SK-N-SH treated with all-trans-retinoic acid at 6 μM for 48 hours (cell line): ENCODE data around the gene TMEM54.

ENCODE experiments used
- ATAC-seq: fragments of 200-7000 bp; cut with Tn5 transposase; 3 replicates; pipeline ENCODE4 v1.9.1; 2020; ENCODE audit warnings: mild to moderate bottlenecking, moderate library complexity
- ARNTL ChIP-seq: fragments of 450-650 bp; formaldehyde crosslinking; IDR thresholded peaks from 2 replicates; pipeline ENCODE4 v1.5.0; 2020; ENCODE audit warnings: low read depth, mild to moderate bottlenecking, moderate library complexity, borderline replicate concordance
- CREB5 ChIP-seq: fragments of 250-450 bp; sonication (Bioruptor Pico); IDR thresholded peaks from 2 replicates; pipeline ENCODE4 v1.5.1; 2020; ENCODE audit warnings: low read depth, mild to moderate bottlenecking, moderate library complexity
- ESRRG ChIP-seq: fragments of 250-450 bp; sonication (Bioruptor Pico); IDR thresholded peaks from 2 replicates; pipeline ENCODE4 v1.6.1; 2021; ENCODE audit warnings: mild to moderate bottlenecking
- OSR1 ChIP-seq: fragments of 250-450 bp; sonication (Bioruptor Pico); IDR thresholded peaks from 2 replicates; pipeline ENCODE4 v1.8.0; 2022; ENCODE audit warnings: moderate library complexity, mild to moderate bottlenecking, inconsistent platforms
- PPARA ChIP-seq: fragments of 250-450 bp; sonication (Bioruptor Pico); IDR thresholded peaks from 2 replicates; pipeline ENCODE4 v1.5.0; 2020; ENCODE audit warnings: mild to moderate bottlenecking, borderline replicate concordance
- RARB ChIP-seq: fragments of 250-450 bp; sonication (Bioruptor Pico); IDR thresholded peaks from 2 replicates; pipeline ENCODE4 v1.8.0; 2021; ENCODE audit warnings: mild to moderate bottlenecking, moderate library complexity
- SNAI2 ChIP-seq: fragments of 250-450 bp; sonication (Bioruptor Pico); IDR thresholded peaks from 2 replicates; pipeline ENCODE4 v1.5.0; 2020; ENCODE audit warnings: mild to moderate bottlenecking, moderate library complexity
- TCF4 ChIP-seq: fragments of 250-450 bp; sonication (Bioruptor Pico); IDR thresholded peaks from 2 replicates; pipeline ENCODE4 v1.8.0; 2021; ENCODE audit warnings: mild to moderate bottlenecking, moderate library complexity, borderline replicate concordance
- TOX ChIP-seq: fragments of 250-450 bp; sonication (Bioruptor Pico); IDR thresholded peaks from 2 replicates; pipeline ENCODE4 v1.8.0; 2021; ENCODE audit warnings: mild to moderate bottlenecking, moderate library complexity, borderline replicate concordance
- TSHZ2 ChIP-seq: fragments of 250-450 bp; sonication (Bioruptor Pico); IDR thresholded peaks from 2 replicates; pipeline ENCODE4 v1.5.0; 2020; ENCODE audit warnings: mild to moderate bottlenecking, moderate library complexity
- ZC3H10 ChIP-seq: fragments of 250-450 bp; sonication (Bioruptor Pico); IDR thresholded peaks from 2 replicates; pipeline ENCODE4 v1.5.1; 2021; ENCODE audit warnings: mild to moderate bottlenecking, moderate library complexity
- ZFP30 ChIP-seq: fragments of 450-650 bp; formaldehyde crosslinking; IDR thresholded peaks from 2 replicates; pipeline ENCODE4 v1.5.0; 2022; ENCODE audit warnings: mild to moderate bottlenecking, moderate library complexity
- ZNF565 ChIP-seq: fragments of 450-650 bp; formaldehyde crosslinking; conservative IDR thresholded peaks from 2 replicates; pipeline ENCODE4 v1.5.0; 2020; ENCODE audit warnings: low read depth, mild to moderate bottlenecking, moderate library complexity
- ZNF70 ChIP-seq: fragments of 450-650 bp; formaldehyde crosslinking; IDR thresholded peaks from 2 replicates; pipeline ENCODE4 v1.5.0; 2020; ENCODE audit warnings: mild to moderate bottlenecking, moderate library complexity
- ZNF8 ChIP-seq: fragments of 450-650 bp; formaldehyde crosslinking; IDR thresholded peaks from 2 replicates; pipeline ENCODE4 v1.5.0; 2020; ENCODE audit warnings: mild to moderate bottlenecking, moderate library complexity
- TF ChIP-seq, protein P1 (sequence below): fragments of 250-450 bp; sonication (Bioruptor Pico); IDR thresholded peaks from 2 replicates; pipeline ENCODE4 v1.5.1; 2021; ENCODE audit warnings: mild to moderate bottlenecking, moderate library complexity
- TF ChIP-seq, protein P2 (sequence below): fragments of 250-450 bp; sonication (Bioruptor Pico); IDR thresholded peaks from 2 replicates; pipeline ENCODE4 v1.8.0; 2021; ENCODE audit warnings: low read depth, mild to moderate bottlenecking, moderate library complexity, borderline replicate concordance

Gene TMEM54

GRCh38 chr1:32869923-32870614 lies 31.1 kb downstream of the TMEM54 start:
- TF ChIP-seq ZNF8 (CRISPR knock-in tag) (no peak), TSHZ2 (CRISPR knock-in tag) (no peak), CREB5 (no peak), ZNF565 (CRISPR knock-in tag) (no peak), ZNF70 (no peak), ZC3H10 (CRISPR knock-in tag) (no peak)
- TF ChIP-seq, protein P1, sequence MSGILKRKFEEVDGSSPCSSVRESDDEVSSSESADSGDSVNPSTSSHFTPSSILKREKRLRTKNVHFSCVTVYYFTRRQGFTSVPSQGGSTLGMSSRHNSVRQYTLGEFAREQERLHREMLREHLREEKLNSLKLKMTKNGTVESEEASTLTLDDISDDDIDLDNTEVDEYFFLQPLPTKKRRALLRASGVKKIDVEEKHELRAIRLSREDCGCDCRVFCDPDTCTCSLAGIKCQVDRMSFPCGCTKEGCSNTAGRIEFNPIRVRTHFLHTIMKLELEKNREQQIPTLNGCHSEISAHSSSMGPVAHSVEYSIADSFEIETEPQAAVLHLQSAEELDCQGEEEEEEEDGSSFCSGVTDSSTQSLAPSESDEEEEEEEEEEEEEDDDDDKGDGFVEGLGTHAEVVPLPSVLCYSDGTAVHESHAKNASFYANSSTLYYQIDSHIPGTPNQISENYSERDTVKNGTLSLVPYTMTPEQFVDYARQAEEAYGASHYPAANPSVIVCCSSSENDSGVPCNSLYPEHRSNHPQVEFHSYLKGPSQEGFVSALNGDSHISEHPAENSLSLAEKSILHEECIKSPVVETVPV (CRISPR knock-in tag): no peak
- TF ChIP-seq, protein P2, sequence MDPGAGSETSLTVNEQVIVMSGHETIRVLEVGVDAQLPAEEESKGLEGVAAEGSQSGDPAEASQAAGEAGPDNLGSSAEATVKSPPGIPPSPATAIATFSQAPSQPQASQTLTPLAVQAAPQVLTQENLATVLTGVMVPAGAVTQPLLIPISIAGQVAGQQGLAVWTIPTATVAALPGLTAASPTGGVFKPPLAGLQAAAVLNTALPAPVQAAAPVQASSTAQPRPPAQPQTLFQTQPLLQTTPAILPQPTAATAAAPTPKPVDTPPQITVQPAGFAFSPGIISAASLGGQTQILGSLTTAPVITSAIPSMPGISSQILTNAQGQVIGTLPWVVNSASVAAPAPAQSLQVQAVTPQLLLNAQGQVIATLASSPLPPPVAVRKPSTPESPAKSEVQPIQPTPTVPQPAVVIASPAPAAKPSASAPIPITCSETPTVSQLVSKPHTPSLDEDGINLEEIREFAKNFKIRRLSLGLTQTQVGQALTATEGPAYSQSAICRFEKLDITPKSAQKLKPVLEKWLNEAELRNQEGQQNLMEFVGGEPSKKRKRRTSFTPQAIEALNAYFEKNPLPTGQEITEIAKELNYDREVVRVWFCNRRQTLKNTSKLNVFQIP (CRISPR knock-in tag): no peak
- TF ChIP-seq, all 23 proteins: peak for 0
- no peak for ATAC-seq

- TF ChIP-seq SNAI2 (CRISPR knock-in tag) (no peak), TOX (CRISPR knock-in tag) (no peak), RARB (CRISPR knock-in tag) (no peak), PPARA (CRISPR knock-in tag) (no peak), ZNF70 (no peak), ESRRG (CRISPR knock-in tag) (no peak), TSHZ2 (CRISPR knock-in tag) (no peak), TCF4 (CRISPR knock-in tag) (no peak), CREB5 (no peak), OSR1 (CRISPR knock-in tag) (no peak), ZFP30 (no peak), ARNTL (no peak), ZNF8 (CRISPR knock-in tag) (no peak), ZNF565 (CRISPR knock-in tag) (no peak)
- TF ChIP-seq, all 23 proteins: peak for 0
- ATAC-seq: no peak
These were observed 32.3 kb downstream of the TMEM54 start for GRCh38 chr1:32868806-32869455.
